GM23338 (cell line): ENCODE data around the gene MAP4K4.

Experiments used
- EZH2 ChIP-seq: fragments of 200-600 bp; sonication (generic); IDR thresholded peaks from one replicate; pipeline ENCODE4 v1.8.0; 2017; ENCODE audit warnings: antibody characterized with exemption, mild to moderate bottlenecking, low read depth; ENCODE audit not compliant: unreplicated experiment
- EZH2phosphoT487 ChIP-seq: fragments of 200-600 bp; sonication (generic); IDR thresholded peaks from one replicate; pipeline ENCODE4 v1.8.1; 2018; ENCODE audit warnings: antibody characterized with exemption; ENCODE audit not compliant: unreplicated experiment
- JUNB ChIP-seq: IDR thresholded peaks from one replicate; pipeline ENCODE4 v1.6.1; 2016; ENCODE audit warnings: antibody characterized with exemption; ENCODE audit not compliant: unreplicated experiment
- POLR2AphosphoS5 ChIP-seq: IDR thresholded peaks from 2 replicates; pipeline ENCODE4 v1.6.1; 2016; ENCODE audit warnings: antibody characterized with exemption, low read depth
- ZNF114 ChIP-seq: fragments of 250-450 bp; sonication (Bioruptor Pico); IDR thresholded peaks from 2 replicates; pipeline ENCODE4 v1.5.0; 2020; ENCODE audit warnings: mild to moderate bottlenecking, moderate library complexity
- TF ChIP-seq, protein P1 (sequence below), 2 experiments: fragments of 200-600 bp in 1 of 2; sonication (generic) in 1 of 2; conservative IDR thresholded peaks; 2 replicates each; pipeline versions ENCODE4 v1.5.1 to v1.6.1; 2016 to 2017; ENCODE audit warnings: antibody characterized with exemption in 2 of 2, low read depth in 2 of 2, mild to moderate bottlenecking in 2 of 2, moderate library complexity in 1 of 2
- TF ChIP-seq, protein P2 (sequence below): IDR thresholded peaks from one replicate; pipeline ENCODE4 v1.6.1; 2018; ENCODE audit warnings: antibody characterized with exemption; ENCODE audit not compliant: unreplicated experiment

GRCh38 chr2:101817481-101817880, 120.0 kb downstream of the MAP4K4 start:
- TF ChIP-seq, protein P1, sequence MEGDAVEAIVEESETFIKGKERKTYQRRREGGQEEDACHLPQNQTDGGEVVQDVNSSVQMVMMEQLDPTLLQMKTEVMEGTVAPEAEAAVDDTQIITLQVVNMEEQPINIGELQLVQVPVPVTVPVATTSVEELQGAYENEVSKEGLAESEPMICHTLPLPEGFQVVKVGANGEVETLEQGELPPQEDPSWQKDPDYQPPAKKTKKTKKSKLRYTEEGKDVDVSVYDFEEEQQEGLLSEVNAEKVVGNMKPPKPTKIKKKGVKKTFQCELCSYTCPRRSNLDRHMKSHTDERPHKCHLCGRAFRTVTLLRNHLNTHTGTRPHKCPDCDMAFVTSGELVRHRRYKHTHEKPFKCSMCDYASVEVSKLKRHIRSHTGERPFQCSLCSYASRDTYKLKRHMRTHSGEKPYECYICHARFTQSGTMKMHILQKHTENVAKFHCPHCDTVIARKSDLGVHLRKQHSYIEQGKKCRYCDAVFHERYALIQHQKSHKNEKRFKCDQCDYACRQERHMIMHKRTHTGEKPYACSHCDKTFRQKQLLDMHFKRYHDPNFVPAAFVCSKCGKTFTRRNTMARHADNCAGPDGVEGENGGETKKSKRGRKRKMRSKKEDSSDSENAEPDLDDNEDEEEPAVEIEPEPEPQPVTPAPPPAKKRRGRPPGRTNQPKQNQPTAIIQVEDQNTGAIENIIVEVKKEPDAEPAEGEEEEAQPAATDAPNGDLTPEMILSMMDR (conservative IDR thresholded peaks at IDR 0.05; ENCODE audit: low read depth in 2 of 2): no peak
- TF ChIP-seq, protein P2, sequence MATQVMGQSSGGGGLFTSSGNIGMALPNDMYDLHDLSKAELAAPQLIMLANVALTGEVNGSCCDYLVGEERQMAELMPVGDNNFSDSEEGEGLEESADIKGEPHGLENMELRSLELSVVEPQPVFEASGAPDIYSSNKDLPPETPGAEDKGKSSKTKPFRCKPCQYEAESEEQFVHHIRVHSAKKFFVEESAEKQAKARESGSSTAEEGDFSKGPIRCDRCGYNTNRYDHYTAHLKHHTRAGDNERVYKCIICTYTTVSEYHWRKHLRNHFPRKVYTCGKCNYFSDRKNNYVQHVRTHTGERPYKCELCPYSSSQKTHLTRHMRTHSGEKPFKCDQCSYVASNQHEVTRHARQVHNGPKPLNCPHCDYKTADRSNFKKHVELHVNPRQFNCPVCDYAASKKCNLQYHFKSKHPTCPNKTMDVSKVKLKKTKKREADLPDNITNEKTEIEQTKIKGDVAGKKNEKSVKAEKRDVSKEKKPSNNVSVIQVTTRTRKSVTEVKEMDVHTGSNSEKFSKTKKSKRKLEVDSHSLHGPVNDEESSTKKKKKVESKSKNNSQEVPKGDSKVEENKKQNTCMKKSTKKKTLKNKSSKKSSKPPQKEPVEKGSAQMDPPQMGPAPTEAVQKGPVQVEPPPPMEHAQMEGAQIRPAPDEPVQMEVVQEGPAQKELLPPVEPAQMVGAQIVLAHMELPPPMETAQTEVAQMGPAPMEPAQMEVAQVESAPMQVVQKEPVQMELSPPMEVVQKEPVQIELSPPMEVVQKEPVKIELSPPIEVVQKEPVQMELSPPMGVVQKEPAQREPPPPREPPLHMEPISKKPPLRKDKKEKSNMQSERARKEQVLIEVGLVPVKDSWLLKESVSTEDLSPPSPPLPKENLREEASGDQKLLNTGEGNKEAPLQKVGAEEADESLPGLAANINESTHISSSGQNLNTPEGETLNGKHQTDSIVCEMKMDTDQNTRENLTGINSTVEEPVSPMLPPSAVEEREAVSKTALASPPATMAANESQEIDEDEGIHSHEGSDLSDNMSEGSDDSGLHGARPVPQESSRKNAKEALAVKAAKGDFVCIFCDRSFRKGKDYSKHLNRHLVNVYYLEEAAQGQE: no peak
- TF ChIP-seq EZH2 (no peak), EZH2phosphoT487 (no peak), JUNB (no peak), POLR2AphosphoS5 (no peak), ZNF114 (CRISPR knock-in tag) (no peak)
